ENCODE data around the gene LYRM2. TPM values are rescaled to one million over a fixed set of nuclear protein-coding genes. Genes with fewer than 3 reads are reported as not detected.

LYRM2 gene
- total RNA-seq, 2 donors from 2014 or later, result 8.0 to 13.8 TPM

- Histone ChIP-seq H3K27ac (no peak overlapping the region), H3K36me3 (replicated peaks in 1 of 2; ENCODE audit: insufficient read depth in 1 of 2, low read depth in 2 of 2) (no peaks in the 10 kb centered on the region), H3K4me3 (no peak overlapping the region), H3K27me3 (no peaks in the 10 kb centered on the region), H3K4me1 (no peaks in the 10 kb centered on the region), H3K9me3 (no peaks in the 10 kb centered on the region)
- ATAC-seq (no peak), DNase-seq (no peak)
- TF ChIP-seq, protein P1, sequence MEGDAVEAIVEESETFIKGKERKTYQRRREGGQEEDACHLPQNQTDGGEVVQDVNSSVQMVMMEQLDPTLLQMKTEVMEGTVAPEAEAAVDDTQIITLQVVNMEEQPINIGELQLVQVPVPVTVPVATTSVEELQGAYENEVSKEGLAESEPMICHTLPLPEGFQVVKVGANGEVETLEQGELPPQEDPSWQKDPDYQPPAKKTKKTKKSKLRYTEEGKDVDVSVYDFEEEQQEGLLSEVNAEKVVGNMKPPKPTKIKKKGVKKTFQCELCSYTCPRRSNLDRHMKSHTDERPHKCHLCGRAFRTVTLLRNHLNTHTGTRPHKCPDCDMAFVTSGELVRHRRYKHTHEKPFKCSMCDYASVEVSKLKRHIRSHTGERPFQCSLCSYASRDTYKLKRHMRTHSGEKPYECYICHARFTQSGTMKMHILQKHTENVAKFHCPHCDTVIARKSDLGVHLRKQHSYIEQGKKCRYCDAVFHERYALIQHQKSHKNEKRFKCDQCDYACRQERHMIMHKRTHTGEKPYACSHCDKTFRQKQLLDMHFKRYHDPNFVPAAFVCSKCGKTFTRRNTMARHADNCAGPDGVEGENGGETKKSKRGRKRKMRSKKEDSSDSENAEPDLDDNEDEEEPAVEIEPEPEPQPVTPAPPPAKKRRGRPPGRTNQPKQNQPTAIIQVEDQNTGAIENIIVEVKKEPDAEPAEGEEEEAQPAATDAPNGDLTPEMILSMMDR (IDR thresholded peaks at IDR 0.05), result no peak
- no peak for TF ChIP-seq POLR2A (IDR thresholded peaks at IDR 0.05)
- intact Hi-C loops (cut with DNase I), result no loop called here
- WGBS, 2 donors, result 83 to 85% methylated on average over 5 of the region's 5 CpGs
These were observed 33.9 kb downstream of the LYRM2 start for GRCh38 chr6:89604653-89605052.

- H3K4me1 ChIP-seq, result no peaks in the 10 kb centered on the region
- H3K9me3 ChIP-seq, result no peaks in the 10 kb centered on the region
- no peak for ATAC-seq
- no peaks in the 10 kb centered on the region for H3K36me3 ChIP-seq (replicated peaks in 1 of 2; ENCODE audit: insufficient read depth in 1 of 2, low read depth in 2 of 2)
- no peaks in the 10 kb centered on the region for H3K27me3 ChIP-seq
- 92 to 96% methylated on average over 6 of the region's 6 CpGs for WGBS, 2 donors
- no peak for TF ChIP-seq POLR2A (IDR thresholded peaks at IDR 0.05)
- TF ChIP-seq, protein P1 (IDR thresholded peaks at IDR 0.05), result no peak
- H3K27ac ChIP-seq, result no peak overlapping the region
- intact Hi-C loops (cut with DNase I), result no loop called here
- no peak overlapping the region for H3K4me3 ChIP-seq
- no peak for DNase-seq
These were observed 36.4 kb downstream of the LYRM2 start for GRCh38 chr6:89602166-89602565.

GRCh38 chr6:89599727-89600126 lies 38.8 kb downstream of the LYRM2 start:
- Histone ChIP-seq H3K4me3 (no peak overlapping the region), H3K27ac (no peak overlapping the region), H3K36me3 (replicated peaks in 1 of 2; ENCODE audit: insufficient read depth in 1 of 2, low read depth in 2 of 2) (no peaks in the 10 kb centered on the region), H3K27me3 (no peaks in the 10 kb centered on the region), H3K9me3 (no peaks in the 10 kb centered on the region), H3K4me1 (no peaks in the 10 kb centered on the region)
- intact Hi-C loops (cut with DNase I), result no loop called here
- ATAC-seq, result no peak
- 64 to 79% methylated on average over 6 to 7 of the region's 7 CpGs for WGBS, 2 donors
- TF ChIP-seq, protein P1 (IDR thresholded peaks at IDR 0.05), result no peak
- TF ChIP-seq POLR2A (IDR thresholded peaks at IDR 0.05), result no peak
- DNase-seq, result peak in 1 of 4 donors; percentile 3

DNA sequence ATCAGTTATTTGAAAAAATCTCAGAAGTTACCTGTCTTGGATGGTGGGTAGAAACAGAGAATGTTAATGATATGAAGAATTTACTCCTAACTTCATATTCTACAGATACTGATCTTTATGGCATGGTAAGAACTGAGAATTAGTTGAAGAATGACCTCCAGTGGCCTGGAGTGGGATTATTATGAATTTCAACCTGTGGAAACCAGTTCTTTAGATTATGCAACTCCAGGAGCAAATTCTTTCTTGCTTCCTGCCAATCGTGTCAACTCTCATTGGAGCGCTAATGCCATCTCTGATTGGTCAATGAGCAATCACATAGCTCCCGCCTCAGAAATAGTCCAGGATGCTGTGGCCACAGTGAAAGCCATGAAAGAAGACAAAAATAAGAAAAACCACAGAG lies 40.6 kb downstream of the LYRM2 start:
- H3K9me3 ChIP-seq, result no peaks in the 10 kb centered on the region
- TF ChIP-seq POLR2A (IDR thresholded peaks at IDR 0.05), result no peak
- TF ChIP-seq, protein P1 (IDR thresholded peaks at IDR 0.05), result peak in 5 of 7 experiments; percentile 4 to 54 (median 45)
- H3K27me3 ChIP-seq, result no peaks in the 10 kb centered on the region
- ATAC-seq (peak; percentile 91), DNase-seq (peak in 3 of 4 donors; percentile 12 to 53 (median 16))
- no peaks in the 10 kb centered on the region for H3K36me3 ChIP-seq (replicated peaks in 1 of 2; ENCODE audit: insufficient read depth in 1 of 2, low read depth in 2 of 2)
- no peak overlapping the region for H3K4me3 ChIP-seq
- no peak overlapping the region for H3K27ac ChIP-seq
- 20% methylated on average over 3 of the region's 3 CpGs for WGBS, 2 donors
- intact Hi-C loops (cut with DNase I), result no loop called here
- no peaks in the 10 kb centered on the region for H3K4me1 ChIP-seq

GRCh38 chr6:89597372-89597771 lies 41.2 kb downstream of the LYRM2 start:
- intact Hi-C loops (cut with DNase I), result no loop called here
- DNase-seq, result no peak
- H3K36me3 ChIP-seq (replicated peaks in 1 of 2; ENCODE audit: insufficient read depth in 1 of 2, low read depth in 2 of 2), result no peaks in the 10 kb centered on the region
- no peak for ATAC-seq
- H3K27me3 ChIP-seq, result no peaks in the 10 kb centered on the region
- no peak for TF ChIP-seq POLR2A (IDR thresholded peaks at IDR 0.05)
- TF ChIP-seq, protein P1 (IDR thresholded peaks at IDR 0.05), result no peak
- H3K27ac ChIP-seq, result no peak overlapping the region
- WGBS, 2 donors, result 61 to 71% methylated on average over 2 of the region's 2 CpGs
- H3K4me1 ChIP-seq, result no peaks in the 10 kb centered on the region
- no peak overlapping the region for H3K4me3 ChIP-seq
- no peaks in the 10 kb centered on the region for H3K9me3 ChIP-seq

All from body of pancreas (tissue), 4 donors.